Fibroblast of peridontal ligament (primary cell): ENCODE data around the gene CNOT3.
"Not testable (repeated sequence)": the region's sequence is repeated elsewhere in the genome, so short reads cannot be mapped to it uniquely, and the experiment has no call there.

Experiments used
- DNase-seq: peaks from one replicate; pipeline ENCODE4 v3.0.0-alpha.2; 2010; ENCODE audit errors: extremely low read depth

The CNOT3 gene

DNA sequence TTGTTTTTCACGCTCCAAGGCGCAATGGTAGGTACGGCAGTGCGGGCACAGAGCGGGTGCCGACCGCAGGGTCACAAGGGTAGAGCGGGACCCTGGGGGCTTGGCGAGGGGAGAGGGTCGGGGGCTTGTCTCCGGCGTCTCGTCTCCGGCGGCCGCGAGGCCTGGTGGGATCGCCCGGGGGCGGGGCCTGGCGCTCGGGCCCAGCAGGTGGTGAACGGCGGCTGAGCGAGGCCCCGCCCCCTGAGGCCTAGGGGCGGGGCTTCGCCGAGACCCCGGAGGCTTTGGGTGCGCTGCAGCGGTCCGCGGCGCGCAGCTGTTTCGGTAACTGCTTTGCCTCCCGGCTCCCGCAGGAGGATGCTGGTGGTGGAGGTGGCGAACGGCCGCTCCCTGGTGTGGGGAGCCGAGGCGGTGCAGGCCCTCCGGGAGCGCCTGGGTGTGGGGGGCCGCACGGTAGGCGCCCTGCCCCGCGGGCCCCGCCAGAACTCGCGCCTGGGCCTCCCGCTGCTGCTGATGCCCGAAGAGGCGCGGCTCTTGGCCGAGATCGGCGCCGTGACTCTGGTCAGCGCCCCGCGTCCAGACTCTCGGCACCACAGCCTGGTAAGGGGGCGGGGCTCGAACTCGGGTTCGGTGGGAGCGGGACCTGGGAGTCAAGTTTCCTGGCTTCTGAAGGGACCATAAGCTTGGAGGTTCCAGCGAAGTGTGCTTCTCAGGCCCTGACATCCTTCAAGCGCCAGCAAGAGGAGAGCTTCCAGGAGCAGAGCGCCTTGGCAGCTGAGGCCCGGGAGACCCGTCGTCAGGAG is 53.6 kb downstream of the CNOT3 start, which contains the start of gene TSEN34:
TSEN34 (plus strand) TSS at position 298 of the 800 bp plus-strand sequence; CDS start at position 355, 57 bp downstream.
- DNase-seq, result peak; percentile 30

DNA sequence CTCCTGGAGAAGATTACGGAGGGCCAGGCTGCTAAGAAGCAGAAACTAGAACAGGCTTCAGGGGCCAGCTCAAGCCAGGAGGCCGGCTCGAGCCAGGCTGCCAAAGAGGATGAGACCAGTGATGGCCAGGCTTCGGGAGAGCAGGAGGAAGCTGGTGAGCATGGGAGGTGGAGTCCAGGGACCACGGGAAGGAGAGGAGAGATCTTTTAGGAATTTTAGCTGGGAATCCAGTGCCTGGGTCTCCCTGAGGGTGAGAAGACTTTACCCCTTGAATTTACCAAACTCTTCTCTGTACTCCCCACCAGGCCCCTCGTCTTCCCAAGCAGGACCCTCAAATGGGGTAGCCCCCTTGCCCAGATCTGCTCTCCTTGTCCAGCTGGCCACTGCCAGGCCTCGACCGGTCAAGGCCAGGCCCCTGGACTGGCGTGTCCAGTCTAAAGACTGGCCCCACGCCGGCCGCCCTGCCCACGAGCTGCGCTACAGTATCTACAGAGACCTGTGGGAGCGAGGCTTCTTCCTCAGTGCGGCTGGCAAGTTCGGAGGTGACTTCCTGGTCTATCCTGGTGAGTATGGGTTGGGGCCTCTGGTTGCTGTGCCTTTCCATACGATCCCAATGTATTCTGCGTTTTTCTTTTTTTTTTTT is 54.4 kb downstream of the CNOT3 start:
- DNase-seq, result no peak

GRCh38 chr19:54193011-54193410 is 55.4 kb downstream of the CNOT3 start:
- no peak for DNase-seq

DNA sequence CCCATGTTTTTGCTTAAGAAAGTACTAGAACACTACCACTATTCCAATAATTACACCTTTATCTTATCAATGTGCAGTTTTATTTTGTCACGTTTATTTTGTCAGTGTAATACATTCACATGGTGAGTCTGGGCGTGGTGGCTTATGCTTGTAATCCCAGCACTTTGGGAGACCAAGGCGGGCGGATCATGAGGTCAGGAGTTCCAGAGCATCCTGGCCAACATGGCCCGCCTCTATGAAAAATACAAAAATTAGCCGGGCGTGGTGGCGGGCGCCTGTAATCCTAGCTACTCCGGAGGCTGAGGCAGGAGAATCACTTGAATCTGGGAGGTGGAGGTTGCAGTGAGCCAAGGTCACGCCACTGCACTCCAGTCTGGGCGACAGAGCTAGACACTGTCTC is 56.9 kb downstream of the CNOT3 start:
- not testable (repeated sequence) for DNase-seq

GRCh38 chr19:54196536-54196935 is 59.0 kb downstream of the CNOT3 start:
- no peak for DNase-seq

- no peak for DNase-seq
These were observed 59.6 kb downstream of the CNOT3 start for GRCh38 chr19:54197121-54197520.

DNA sequence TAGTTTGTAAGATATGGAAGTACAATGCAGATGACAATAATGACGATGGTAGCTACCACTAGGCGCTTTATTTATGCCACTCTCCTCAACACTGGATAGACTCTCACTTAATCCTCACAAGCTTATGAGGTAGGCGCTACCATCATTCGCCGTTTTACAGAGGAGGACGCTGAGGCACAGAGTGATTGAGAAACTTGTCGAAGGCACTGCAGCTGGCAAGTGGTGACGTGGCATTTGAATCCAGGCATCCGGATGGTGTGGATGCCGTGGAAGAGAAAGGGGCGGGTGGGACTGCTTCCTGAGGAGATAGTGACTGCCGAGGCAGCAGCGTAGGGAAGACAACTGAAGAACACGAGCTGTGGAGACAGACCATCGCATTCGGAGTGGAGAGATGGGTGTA is 61.8 kb downstream of the CNOT3 start:
- DNase-seq, result no peak

- DNase-seq, result peak; percentile 20
These were observed 63.7 kb downstream of the CNOT3 start for GRCh38 chr19:54201172-54201701.

DNA sequence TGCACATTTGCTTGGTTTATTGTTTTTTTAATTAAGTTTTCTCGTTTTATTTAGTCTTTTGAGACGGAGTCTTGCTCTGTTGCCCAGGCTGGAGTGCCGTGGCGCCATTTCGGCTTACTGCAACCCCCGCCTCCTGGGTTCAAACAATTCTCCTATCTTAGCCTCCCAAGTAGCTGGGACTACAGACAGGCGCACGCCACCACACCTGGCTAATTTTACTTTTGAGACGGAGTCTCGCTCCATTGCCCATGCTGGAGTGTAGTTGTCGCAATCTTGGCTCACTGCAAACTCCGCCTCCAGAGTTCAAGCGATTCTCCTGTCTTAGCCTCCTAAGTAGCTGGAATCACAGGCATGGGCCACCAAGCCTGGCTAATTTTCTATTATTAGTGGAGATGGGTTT is 64.4 kb downstream of the CNOT3 start:
- DNase-seq, result no peak

GRCh38 chr19:54203151-54203611 is 65.6 kb downstream of the CNOT3 start:
- no peak for DNase-seq

DNA sequence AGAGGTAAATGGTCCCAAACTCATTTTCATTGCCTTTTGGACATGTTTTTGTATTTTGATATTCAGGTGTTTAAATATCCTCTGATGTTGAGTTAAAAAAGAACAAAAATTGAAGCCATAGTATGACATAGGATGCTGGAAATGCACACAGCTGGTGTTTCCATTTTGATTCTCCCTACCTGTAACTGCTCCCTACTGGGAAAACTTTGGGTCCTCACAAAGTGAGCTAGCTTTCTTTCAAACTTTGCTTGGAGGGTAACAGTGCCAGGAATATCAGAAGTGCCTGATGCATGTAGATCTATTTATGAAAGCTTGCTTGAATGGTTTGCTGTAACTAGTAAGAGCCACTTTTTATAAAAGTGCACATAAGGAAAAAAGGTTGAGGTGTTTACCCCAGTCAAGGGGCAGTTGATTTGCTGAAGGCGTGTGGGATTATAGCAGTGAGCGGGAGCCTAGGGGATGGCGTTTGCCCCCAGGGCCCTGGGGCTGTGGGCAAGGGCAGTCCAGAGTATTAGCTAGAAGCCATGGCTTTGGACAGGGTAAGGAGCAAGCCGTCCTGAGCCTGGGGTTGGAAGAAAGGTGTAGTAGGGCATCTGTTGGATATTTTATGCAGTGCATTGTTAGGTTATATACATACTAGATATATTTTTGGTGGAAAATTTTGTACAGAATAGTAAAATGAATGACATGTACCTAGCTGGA is 67.4 kb downstream of the CNOT3 start:
- no peak for DNase-seq
